Kidney tubule cell (primary cell): Measurements from ENCODE around the gene DYRK1B.

Experiments
- DNase-seq: peaks from one replicate; pipeline ENCODE4 v3.0.0-alpha.2; 2018; ENCODE audit warnings: low spot score

The DYRK1B gene

GRCh38 chr19:39858541-39858940 lies 24.6 kb upstream of the DYRK1B start:
- no peak for DNase-seq

GRCh38 chr19:39852882-39853281 lies 18.9 kb upstream of the DYRK1B start:
- no peak for DNase-seq

- DNase-seq = no peak
Measured at GRCh38 chr19:39850892-39851291, 16.9 kb upstream of the DYRK1B start.

GRCh38 chr19:39848392-39848791 lies 14.4 kb upstream of the DYRK1B start:
- DNase-seq = no peak

- no peak for DNase-seq
Measured at GRCh38 chr19:39847525-39847924, 13.6 kb upstream of the DYRK1B start.

GRCh38 chr19:39846678-39847486 lies 12.9 kb upstream of the DYRK1B start:
- no peak for DNase-seq

GRCh38 chr19:39845933-39846677 lies 12.1 kb upstream of the DYRK1B start, which contains the start of gene FBL:
FBL (minus strand) TSS chr19:39846379; CDS start chr19:39846300, 79 bp downstream.
- DNase-seq = peak; percentile 92

- DNase-seq = peak; percentile 16
Measured at GRCh38 chr19:39845584-39845932, 11.6 kb upstream of the DYRK1B start.

GRCh38 chr19:39845172-39845571 lies 11.2 kb upstream of the DYRK1B start:
- DNase-seq = peak; percentile 5

- DNase-seq = peak; percentile 52
Measured at GRCh38 chr19:39843919-39844793, 10.2 kb upstream of the DYRK1B start.

- no peak for DNase-seq
Measured at GRCh38 chr19:39842693-39843435, 8.9 kb upstream of the DYRK1B start.

- no peak for DNase-seq
Measured at GRCh38 chr19:39841041-39841440, 7.1 kb upstream of the DYRK1B start.

- no peak for DNase-seq
Measured at GRCh38 chr19:39840492-39840891, 6.5 kb upstream of the DYRK1B start.

GRCh38 chr19:39839678-39840327 lies 5.8 kb upstream of the DYRK1B start:
- DNase-seq = no peak

GRCh38 chr19:39838569-39838968 lies 4.6 kb upstream of the DYRK1B start:
- no peak for DNase-seq

- no peak for DNase-seq
Measured at GRCh38 chr19:39837978-39838377, 4.0 kb upstream of the DYRK1B start.

- DNase-seq = no peak
Measured at GRCh38 chr19:39834287-39834841, 402 bp upstream of the DYRK1B start.

GRCh38 chr19:39833160-39833463 lies 850 bp downstream of the DYRK1B start:
- DNase-seq = no peak

GRCh38 chr19:39832341-39833083 lies 1.4 kb downstream of the DYRK1B start:
- no peak for DNase-seq

GRCh38 chr19:39831679-39832078 lies 2.3 kb downstream of the DYRK1B start:
- DNase-seq = no peak
